GM23338 (cell line): ENCODE data around the gene GHR. TPM values are rescaled to one million over a fixed set of nuclear protein-coding genes. Genes with fewer than 3 reads are reported as not detected.

Source experiments
- ATAC-seq: fragments of 200-7000 bp; cut with Tn5 transposase; 3 replicates; pipeline ENCODE4 v1.9.1; 2020
- DNase-seq: peaks from one replicate; pipeline ENCODE4 v3.0.0-alpha.2; 2015; ENCODE audit warnings: low spot score
- H2AFZ ChIP-seq: fragments of 200-600 bp; sonication (generic); 2 replicates; pipeline ENCODE4 v1.8.0; 2016; ENCODE audit warnings: antibody characterized with exemption, mild to moderate bottlenecking, moderate library complexity
- H3F3A ChIP-seq: fragments of 200-600 bp; sonication (generic); replicated peaks from 2 replicates; pipeline ENCODE4 v1.8.0; 2017; ENCODE audit warnings: antibody characterized with exemption, mixed run types, low read depth
- H3K27ac ChIP-seq: fragments of 200-600 bp; sonication (generic); 2 replicates; pipeline ENCODE4 v1.6.1; 2016; ENCODE audit warnings: low read depth
- H3K27me3 ChIP-seq: fragments of 200-600 bp; sonication (generic); 2 replicates; pipeline ENCODE4 v1.8.0; 2016; ENCODE audit warnings: mild to moderate bottlenecking, mixed run types, moderate library complexity; ENCODE audit not compliant: insufficient read depth
- H3K36me3 ChIP-seq: fragments of 200-600 bp; sonication (generic); 2 replicates; pipeline ENCODE4 v1.8.0; 2016; ENCODE audit warnings: mild to moderate bottlenecking; ENCODE audit not compliant: insufficient read depth
- H3K4me1 ChIP-seq: fragments of 200-600 bp; sonication (generic); 2 replicates; pipeline ENCODE4 v1.8.0; 2016; ENCODE audit warnings: mild to moderate bottlenecking, moderate library complexity; ENCODE audit not compliant: insufficient read depth
- H3K4me2 ChIP-seq: fragments of 200-600 bp; sonication (generic); 2 replicates; pipeline ENCODE4 v1.7.1; 2017; ENCODE audit warnings: mixed run types
- H3K4me3 ChIP-seq: fragments of 200-600 bp; sonication (generic); 2 replicates; pipeline ENCODE4 v1.6.1; 2016; ENCODE audit warnings: mixed run types
- H3K79me2 ChIP-seq: fragments of 200-600 bp; sonication (generic); replicated peaks from 2 replicates; pipeline ENCODE4 v1.8.0; 2017; ENCODE audit warnings: mild to moderate bottlenecking; ENCODE audit not compliant: insufficient read depth
- H3K9me2 ChIP-seq: fragments of 200-600 bp; sonication (generic); 2 replicates; pipeline ENCODE4 v1.8.0; 2017; ENCODE audit not compliant: insufficient read depth
- H4K20me1 ChIP-seq: fragments of 200-600 bp; sonication (generic); replicated peaks from 2 replicates; pipeline ENCODE4 v1.8.0; 2017; ENCODE audit warnings: mild to moderate bottlenecking; ENCODE audit not compliant: insufficient read depth
- H3K27ac Mint-ChIP-seq: 2 replicates; pipeline ENCODE4 v1.8.0; 2020; ENCODE audit warnings: inconsistent platforms, mild to moderate bottlenecking, moderate library complexity, mixed read lengths
- H3K27me3 Mint-ChIP-seq: 3 replicates; pipeline ENCODE4 v1.8.0; 2022; ENCODE audit warnings: low read depth, mild to moderate bottlenecking, moderate library complexity, mixed read lengths, inconsistent platforms; ENCODE audit not compliant: insufficient read depth, poor library complexity
- H3K36me3 Mint-ChIP-seq: 3 replicates; pipeline ENCODE4 v1.8.0; 2021; ENCODE audit warnings: low read depth, mild to moderate bottlenecking, inconsistent platforms, moderate library complexity, mixed read lengths
- H3K4me1 Mint-ChIP-seq: 3 replicates; pipeline ENCODE4 v1.8.0; 2020; ENCODE audit warnings: mild to moderate bottlenecking, inconsistent platforms, mixed read lengths
- H3K4me3 Mint-ChIP-seq: 3 replicates; pipeline ENCODE4 v1.8.0; 2021; ENCODE audit warnings: moderate library complexity, mild to moderate bottlenecking, inconsistent platforms, mixed read lengths
- H3K9me3 Mint-ChIP-seq: 3 replicates; pipeline ENCODE4 v1.8.0; 2020; ENCODE audit warnings: moderate library complexity, mild to moderate bottlenecking, inconsistent platforms, mixed read lengths
- CTCF ChIP-seq, 2 experiments: fragments of 200-600 bp in 1 of 2; sonication (generic) in 1 of 2; conservative IDR thresholded peaks; 2 replicates each; pipeline versions ENCODE4 v1.5.1 to v1.6.1; 2016 to 2017; ENCODE audit warnings: antibody characterized with exemption in 2 of 2, low read depth in 2 of 2, mild to moderate bottlenecking in 2 of 2, moderate library complexity in 1 of 2
- EZH2 ChIP-seq: fragments of 200-600 bp; sonication (generic); IDR thresholded peaks from one replicate; pipeline ENCODE4 v1.8.0; 2017; ENCODE audit warnings: antibody characterized with exemption, mild to moderate bottlenecking, low read depth; ENCODE audit not compliant: unreplicated experiment
- EZH2phosphoT487 ChIP-seq: fragments of 200-600 bp; sonication (generic); IDR thresholded peaks from one replicate; pipeline ENCODE4 v1.8.1; 2018; ENCODE audit warnings: antibody characterized with exemption; ENCODE audit not compliant: unreplicated experiment
- JUNB ChIP-seq: IDR thresholded peaks from one replicate; pipeline ENCODE4 v1.6.1; 2016; ENCODE audit warnings: antibody characterized with exemption; ENCODE audit not compliant: unreplicated experiment
- NANOG ChIP-seq: IDR thresholded peaks from 2 replicates; pipeline ENCODE4 v1.6.1; 2016; ENCODE audit warnings: antibody characterized with exemption, borderline replicate concordance
- POLR2AphosphoS5 ChIP-seq: IDR thresholded peaks from 2 replicates; pipeline ENCODE4 v1.6.1; 2016; ENCODE audit warnings: antibody characterized with exemption, low read depth
- REST ChIP-seq: IDR thresholded peaks from one replicate; pipeline ENCODE4 v1.6.1; 2018; ENCODE audit warnings: antibody characterized with exemption; ENCODE audit not compliant: unreplicated experiment
- STAT1 ChIP-seq: IDR thresholded peaks from one replicate; pipeline ENCODE4 v1.6.1; 2016; ENCODE audit warnings: antibody characterized with exemption; ENCODE audit not compliant: unreplicated experiment
- ZNF331 ChIP-seq: fragments of 250-450 bp; sonication (Bioruptor Pico); IDR thresholded peaks from 2 replicates; pipeline ENCODE4 v1.5.0; 2020; ENCODE audit warnings: low read depth, mild to moderate bottlenecking, moderate library complexity
- ZNF462 ChIP-seq: fragments of 250-450 bp; sonication (Bioruptor Pico); IDR thresholded peaks from 2 replicates; pipeline ENCODE4 v1.5.0; 2020; ENCODE audit warnings: mild to moderate bottlenecking, moderate library complexity
- polyA plus RNA-seq: library from polyadenylated mRNA; unstranded; fragments of >200 nt; fragmentation: Nextera tagmentation; extraction: Ambion mirVana; gene quantifications from 2 replicates; pipeline ENCODE4 v1.2.1, GENCODE V29; 2016
- total RNA-seq: library from RNA; depleted of rRNA; stranded (reverse); fragments of >200 nt; shearing (Covaris generic); gene quantifications from 2 replicates; pipeline ENCODE4 v1.2.3, GENCODE V29; 2014

GHR gene
- total and polyA plus RNA-seq, 2 experiments from 2014 or later = 0.21 to 1.9 TPM

GRCh38 chr5:42675602-42676001, 252.4 kb downstream of the GHR start (continued):
- TF ChIP-seq ZNF462 (CRISPR knock-in tag) (no peak), EZH2phosphoT487 (no peak), ZNF331 (no peak), STAT1 (no peak), JUNB (no peak)

- peaks cover 20% of the 10 kb centered on the region for H3K9me3 Mint-ChIP-seq
- DNase-seq (no peak), ATAC-seq (no peak)
- no peak overlapping the region for H3K27ac ChIP-seq
- no peak overlapping the region for H2AFZ ChIP-seq
- H3K4me1 Mint-ChIP-seq = no peaks in the 10 kb centered on the region
- no peaks in the 10 kb centered on the region for H3K4me1 ChIP-seq
- no peaks in the 10 kb centered on the region for H3K79me2 ChIP-seq
- H3K36me3 Mint-ChIP-seq = no peaks in the 10 kb centered on the region
- no peaks in the 10 kb centered on the region for H4K20me1 ChIP-seq
- no peak overlapping the region for H3K4me3 ChIP-seq
- H3F3A ChIP-seq = no peaks in the 10 kb centered on the region
- H3K27me3 ChIP-seq = no peaks in the 10 kb centered on the region
- H3K9me2 ChIP-seq = 0 out of 2 replicates have a peak, but pooled peaks cover 4% of the 10 kb centered on the region
- no peaks in the 10 kb centered on the region for H3K27me3 Mint-ChIP-seq
- no peak overlapping the region for H3K27ac Mint-ChIP-seq
- H3K4me3 Mint-ChIP-seq = no peak overlapping the region
- no peaks in the 10 kb centered on the region; the same call in 1 of the 2 replicates for H3K36me3 ChIP-seq
- no peak overlapping the region for H3K4me2 ChIP-seq
- TF ChIP-seq STAT1 (no peak), EZH2 (no peak), NANOG (no peak), REST (no peak), EZH2phosphoT487 (no peak), POLR2AphosphoS5 (no peak), CTCF (conservative IDR thresholded peaks at IDR 0.05; ENCODE audit: low read depth in 2 of 2) (no peak)
Measured at GRCh38 chr5:42676362-42676761, 253.1 kb downstream of the GHR start.
